HEK293 (cell line): ENCODE results near the gene RASAL2.

Experiments
- CTCF ChIA-PET: fragments of 350-600 bp; formaldehyde crosslinking; extraction: SDS; loops from one replicate; lab custom pipeline; 2021; ENCODE audit warnings: antibody characterized with exemption; lab: Yijun Ruan, JAX
- POLR2A ChIA-PET: fragments of 300-600 bp; formaldehyde crosslinking; extraction: SDS; loops from one replicate; lab custom pipeline; 2020; ENCODE audit warnings: antibody characterized with exemption, inconsistent platforms; lab: Yijun Ruan, JAX
- H3K27ac ChIP-seq: fragments of 200-500 bp; sonication (Bioruptor generic); 2 replicates; pipeline ENCODE4 v1.5.1; 2014; ENCODE audit warnings: low read depth, low read length, control low read depth, inconsistent platforms; ENCODE audit errors: extremely low read depth
- H3K36me3 ChIP-seq, 2 experiments: fragments of 200-500 bp in 1 of 2; sonication (Bioruptor generic) in 1 of 2; 1 replicate in 1 of 2; 2 replicates in 1 of 2; pipeline ENCODE4 v1.5.1; 2014 to 2017; ENCODE audit warnings: inconsistent platforms in 2 of 2, low read length in 2 of 2; ENCODE audit not compliant: control insufficient read depth in 2 of 2, insufficient read depth in 1 of 2
- H3K4me1 ChIP-seq: fragments of 200-500 bp; sonication (Bioruptor generic); 2 replicates; pipeline ENCODE4 v1.5.1; 2014; ENCODE audit warnings: mild to moderate bottlenecking, low read length, inconsistent platforms; ENCODE audit not compliant: control insufficient read depth, insufficient read depth
- H3K4me3 ChIP-seq: 2 replicates; pipeline ENCODE4 v1.5.1; 2011; ENCODE audit warnings: low read depth, mild to moderate bottlenecking, control low read depth, low read length, moderate library complexity
- H3K9me3 ChIP-seq: fragments of 200-500 bp; sonication (Bioruptor generic); 2 replicates; pipeline ENCODE4 v1.5.1; 2014; ENCODE audit warnings: low read depth, low read length, inconsistent platforms; ENCODE audit not compliant: control insufficient read depth, insufficient read depth
- GLI4 ChIP-seq: fragments of 450-650 bp; formaldehyde crosslinking; IDR thresholded peaks from 2 replicates; pipeline ENCODE4 v1.5.1; 2016; ENCODE audit warnings: missing biosample characterization, missing genetic modification characterization
- KLF8 ChIP-seq: fragments of 450-650 bp; formaldehyde crosslinking; IDR thresholded peaks from 2 replicates; pipeline ENCODE4 v1.5.1; 2016; ENCODE audit warnings: missing biosample characterization, missing genetic modification characterization
- KLF9 ChIP-seq: fragments of 450-650 bp; formaldehyde crosslinking; IDR thresholded peaks from 2 replicates; pipeline ENCODE4 v1.5.1; 2016; ENCODE audit warnings: missing biosample characterization, missing genetic modification characterization, low read depth
- PRDM1 ChIP-seq: fragments of 450-650 bp; formaldehyde crosslinking; IDR thresholded peaks from 2 replicates; pipeline ENCODE4; 2016; ENCODE audit warnings: missing biosample characterization, missing genetic modification characterization
- PRDM6 ChIP-seq: fragments of 450-650 bp; formaldehyde crosslinking; IDR thresholded peaks from 2 replicates; pipeline ENCODE4 v1.5.1; 2017; ENCODE audit warnings: missing biosample characterization, missing genetic modification characterization
- SETDB1 ChIP-seq: IDR thresholded peaks from one replicate; pipeline ENCODE4 v1.6.1; 2017; ENCODE audit warnings: mild to moderate bottlenecking, low read length, moderate library complexity, mixed read lengths; ENCODE audit not compliant: insufficient read length
- TSHZ1 ChIP-seq: fragments of 450-650 bp; formaldehyde crosslinking; IDR thresholded peaks from 2 replicates; pipeline ENCODE4 v1.5.1; 2016; ENCODE audit warnings: missing biosample characterization, missing genetic modification characterization, borderline replicate concordance
- YY1 ChIP-seq: fragments of 450-650 bp; formaldehyde crosslinking; IDR thresholded peaks from 2 replicates; pipeline ENCODE4 v1.5.1; 2018; ENCODE audit warnings: missing biosample characterization, missing genetic modification characterization
- ZBTB20 ChIP-seq: fragments of 450-650 bp; formaldehyde crosslinking; IDR thresholded peaks from 2 replicates; pipeline ENCODE4 v1.5.1; 2016; ENCODE audit warnings: missing biosample characterization, missing genetic modification characterization
- ZNF354C ChIP-seq: fragments of 450-650 bp; formaldehyde crosslinking; IDR thresholded peaks from 2 replicates; pipeline ENCODE4 v1.5.1; 2016; ENCODE audit warnings: missing biosample characterization, missing genetic modification characterization, low read depth, borderline replicate concordance
- ZNF423 ChIP-seq: fragments of 450-650 bp; formaldehyde crosslinking; IDR thresholded peaks from 2 replicates; pipeline ENCODE4 v1.5.1; 2016; ENCODE audit warnings: missing biosample characterization, missing genetic modification characterization
- ZNF473 ChIP-seq: fragments of 450-650 bp; formaldehyde crosslinking; IDR thresholded peaks from 2 replicates; pipeline ENCODE4 v1.5.1; 2017; ENCODE audit warnings: missing biosample characterization, missing genetic modification characterization
- ZNF530 ChIP-seq: fragments of 450-650 bp; formaldehyde crosslinking; IDR thresholded peaks from 2 replicates; pipeline ENCODE4 v1.5.1; 2016; ENCODE audit warnings: low read depth, missing biosample characterization, missing genetic modification characterization
- ZNF596 ChIP-seq: fragments of 450-650 bp; IDR thresholded peaks from 2 replicates; pipeline ENCODE4 v1.5.0; 2018; ENCODE audit warnings: missing biosample characterization, mild to moderate bottlenecking, missing genetic modification characterization, moderate library complexity
- ZNF623 ChIP-seq: fragments of 450-650 bp; formaldehyde crosslinking; IDR thresholded peaks from 2 replicates; pipeline ENCODE4 v1.5.1; 2016; ENCODE audit warnings: missing biosample characterization, missing genetic modification characterization
- ZNF629 ChIP-seq: fragments of 450-650 bp; formaldehyde crosslinking; IDR thresholded peaks from 2 replicates; pipeline ENCODE4 v1.5.1; 2017; ENCODE audit warnings: missing biosample characterization, missing genetic modification characterization
- ZNF830 ChIP-seq: fragments of 450-650 bp; IDR thresholded peaks from 2 replicates; pipeline ENCODE4 v1.5.0; 2018; ENCODE audit warnings: missing biosample characterization, missing genetic modification characterization, low read depth, mild to moderate bottlenecking, moderate library complexity
- TF ChIP-seq, protein P1 (sequence below): fragments of 450-650 bp; formaldehyde crosslinking; IDR thresholded peaks from 2 replicates; pipeline ENCODE4 v1.5.1; 2016; ENCODE audit warnings: missing biosample characterization, missing genetic modification characterization

RASAL2 gene

DNA sequence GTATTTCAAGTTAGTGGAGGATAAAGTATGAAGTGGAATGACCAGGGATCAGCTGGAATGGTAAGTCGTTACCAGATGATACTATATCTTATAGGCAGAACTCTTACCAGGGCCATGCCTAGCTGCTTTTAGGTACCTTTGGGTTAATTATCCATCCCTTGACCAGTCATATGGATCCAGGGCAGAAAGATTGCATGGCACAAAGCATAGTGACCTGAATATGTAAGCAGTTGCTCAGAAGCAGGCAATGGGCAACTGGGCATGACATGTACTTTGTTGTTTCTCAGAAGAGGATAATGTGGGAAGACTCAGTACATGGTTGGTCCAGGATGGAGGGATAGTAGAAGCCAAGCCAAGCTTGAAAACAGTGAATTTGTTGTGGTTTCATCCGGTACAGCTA is 315.6 kb downstream of the RASAL2 start:
- no peaks in the 10 kb centered on the region for H3K4me1 ChIP-seq
- ChIA-PET CTCF (interaction anchor here (0.6 to 0.7 kb wide), 2 partner anchors 96 to 139 kb away, joined by 3 read pairs; no protein-coding TSS in a partner anchor), POLR2A (no interaction called here)
- H3K27ac ChIP-seq: no peak overlapping the region
- no peaks in the 10 kb centered on the region for H3K36me3 ChIP-seq
- H3K9me3 ChIP-seq: no peaks in the 10 kb centered on the region
- no peak for TF ChIP-seq TSHZ1
- TF ChIP-seq PRDM6: no peak
- TF ChIP-seq ZNF354C (tag by site-specific recombination): no peak
- TF ChIP-seq PRDM1: no peak
- no peak for TF ChIP-seq KLF9 (tag by site-specific recombination)
- TF ChIP-seq ZBTB20: no peak
- no peak for TF ChIP-seq ZNF623
- no peak for TF ChIP-seq YY1
- no peak for TF ChIP-seq ZNF473 (tag by site-specific recombination)
- no peak for TF ChIP-seq ZNF596 (tag by site-specific recombination)
- no peak for TF ChIP-seq ZNF530
- no peak for TF ChIP-seq ZNF629 (tag by site-specific recombination)
- TF ChIP-seq SETDB1: no peak
- TF ChIP-seq, all 188 proteins: peak for 0
- H3K4me3 ChIP-seq: no peak overlapping the region

GRCh38 chr1:178411756-178412399 is 318.0 kb downstream of the RASAL2 start:
- H3K27ac ChIP-seq: no peak overlapping the region
- no peaks in the 10 kb centered on the region for H3K9me3 ChIP-seq
- no peaks in the 10 kb centered on the region for H3K36me3 ChIP-seq
- CTCF ChIA-PET: interaction anchor here (0.6 kb wide), 1 partner anchor 132 kb away, joined by 3 read pairs; no protein-coding TSS in a partner anchor
- no peaks in the 10 kb centered on the region for H3K4me1 ChIP-seq
- no peak for TF ChIP-seq ZNF830
- no peak for TF ChIP-seq KLF8
- TF ChIP-seq, protein P1, sequence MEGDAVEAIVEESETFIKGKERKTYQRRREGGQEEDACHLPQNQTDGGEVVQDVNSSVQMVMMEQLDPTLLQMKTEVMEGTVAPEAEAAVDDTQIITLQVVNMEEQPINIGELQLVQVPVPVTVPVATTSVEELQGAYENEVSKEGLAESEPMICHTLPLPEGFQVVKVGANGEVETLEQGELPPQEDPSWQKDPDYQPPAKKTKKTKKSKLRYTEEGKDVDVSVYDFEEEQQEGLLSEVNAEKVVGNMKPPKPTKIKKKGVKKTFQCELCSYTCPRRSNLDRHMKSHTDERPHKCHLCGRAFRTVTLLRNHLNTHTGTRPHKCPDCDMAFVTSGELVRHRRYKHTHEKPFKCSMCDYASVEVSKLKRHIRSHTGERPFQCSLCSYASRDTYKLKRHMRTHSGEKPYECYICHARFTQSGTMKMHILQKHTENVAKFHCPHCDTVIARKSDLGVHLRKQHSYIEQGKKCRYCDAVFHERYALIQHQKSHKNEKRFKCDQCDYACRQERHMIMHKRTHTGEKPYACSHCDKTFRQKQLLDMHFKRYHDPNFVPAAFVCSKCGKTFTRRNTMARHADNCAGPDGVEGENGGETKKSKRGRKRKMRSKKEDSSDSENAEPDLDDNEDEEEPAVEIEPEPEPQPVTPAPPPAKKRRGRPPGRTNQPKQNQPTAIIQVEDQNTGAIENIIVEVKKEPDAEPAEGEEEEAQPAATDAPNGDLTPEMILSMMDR: no peak
- no peak for TF ChIP-seq ZNF423 (tag by site-specific recombination)
- TF ChIP-seq GLI4 (tag by site-specific recombination): no peak
- TF ChIP-seq, all 188 proteins: peak for 0
- H3K4me3 ChIP-seq: no peak overlapping the region
- POLR2A ChIA-PET: no interaction called here
